H9 (cell line): Measurements from ENCODE around the gene GRIA4. TPM values are rescaled to one million over a fixed set of nuclear protein-coding genes. Genes with fewer than 3 reads are reported as not detected.

Experiments used
- DNase-seq: peaks from one replicate; pipeline ENCODE4 v3.0.0-alpha.2; 2017
- H2AFZ ChIP-seq: one replicate; pipeline ENCODE4 v1.6.1; 2013; ENCODE audit warnings: mild to moderate bottlenecking, low read length, control low read depth, moderate library complexity
- H2AK5ac ChIP-seq: 2 replicates; pipeline ENCODE4 v1.6.1; 2013; ENCODE audit warnings: low read length, control low read depth, mixed read lengths; ENCODE audit not compliant: insufficient read length
- H2BK120ac ChIP-seq: one replicate; pipeline ENCODE4 v1.6.1; 2013; ENCODE audit warnings: low read depth, mild to moderate bottlenecking, low read length, control low read depth, inconsistent platforms; ENCODE audit not compliant: poor library complexity, severe bottlenecking
- H2BK12ac ChIP-seq: 2 replicates; pipeline ENCODE4 v1.6.1; 2013; ENCODE audit warnings: low read length, control low read depth, mixed read lengths, low read depth; ENCODE audit not compliant: insufficient read length
- H2BK15ac ChIP-seq: 2 replicates; pipeline ENCODE4 v1.6.1; 2013; ENCODE audit warnings: low read depth, low read length, control low read depth
- H2BK20ac ChIP-seq: one replicate; pipeline ENCODE4 v1.6.1; 2013; ENCODE audit warnings: low read depth, mild to moderate bottlenecking, low read length, control low read depth, inconsistent platforms; ENCODE audit not compliant: poor library complexity, severe bottlenecking
- H2BK5ac ChIP-seq: 2 replicates; pipeline ENCODE4 v1.6.1; 2013; ENCODE audit warnings: low read length, control low read depth, mixed read lengths; ENCODE audit not compliant: insufficient read length
- H3K14ac ChIP-seq: 2 replicates; pipeline ENCODE4 v1.6.1; 2013; ENCODE audit warnings: low read length, control low read depth; ENCODE audit not compliant: insufficient read depth
- H3K18ac ChIP-seq: 2 replicates; pipeline ENCODE4 v1.6.1; 2013; ENCODE audit warnings: low read depth, mild to moderate bottlenecking, mixed read lengths, low read length, control low read depth; ENCODE audit not compliant: insufficient read length
- H3K23ac ChIP-seq: 2 replicates; pipeline ENCODE4 v1.6.1; 2013; ENCODE audit warnings: low read length, control low read depth, mixed read lengths, low read depth; ENCODE audit not compliant: insufficient read length
- H3K23me2 ChIP-seq: 2 replicates; pipeline ENCODE4 v1.6.1; 2013; ENCODE audit warnings: low read depth, mild to moderate bottlenecking, mixed read lengths, low read length, control low read depth; ENCODE audit not compliant: insufficient read length, poor library complexity, severe bottlenecking
- H3K27ac ChIP-seq: 2 replicates; pipeline ENCODE4 v1.5.1; 2013; ENCODE audit warnings: low read length, control low read depth, mixed read lengths, low read depth; ENCODE audit not compliant: insufficient read length
- H3K27me3 ChIP-seq: 2 replicates; pipeline ENCODE4 v1.6.1; 2013; ENCODE audit warnings: low read length, control low read depth, inconsistent platforms; ENCODE audit not compliant: insufficient read depth
- H3K4ac ChIP-seq: 2 replicates; pipeline ENCODE4 v1.6.1; 2013; ENCODE audit warnings: low read depth, mild to moderate bottlenecking, control low read depth, inconsistent platforms, low read length, moderate library complexity
- H3K4me1 ChIP-seq: 2 replicates; pipeline ENCODE4 v1.6.1; 2013; ENCODE audit warnings: low read length, control low read depth, inconsistent platforms; ENCODE audit not compliant: insufficient read depth
- H3K4me2 ChIP-seq: 2 replicates; pipeline ENCODE4 v1.6.1; 2013; ENCODE audit warnings: low read length, control low read depth, mixed read lengths; ENCODE audit not compliant: insufficient read length, insufficient read depth
- H3K56ac ChIP-seq: 2 replicates; pipeline ENCODE4 v1.6.1; 2013; ENCODE audit warnings: low read depth, mild to moderate bottlenecking, mixed read lengths, low read length, control low read depth; ENCODE audit not compliant: insufficient read length
- H3K79me1 ChIP-seq: 2 replicates; pipeline ENCODE4 v1.6.1; 2013; ENCODE audit warnings: low read depth, mild to moderate bottlenecking, moderate library complexity, low read length, control low read depth, inconsistent platforms; ENCODE audit not compliant: insufficient read depth, poor library complexity, severe bottlenecking
- H3K79me2 ChIP-seq: 2 replicates; pipeline ENCODE4 v1.6.1; 2013; ENCODE audit warnings: low read length, control low read depth, inconsistent platforms; ENCODE audit not compliant: insufficient read depth
- H3K9ac ChIP-seq: 2 replicates; pipeline ENCODE4 v1.6.1; 2013; ENCODE audit warnings: low read length, control low read depth, mixed read lengths; ENCODE audit not compliant: insufficient read length; ENCODE audit errors: extremely low read depth
- H3K9me3 ChIP-seq: one replicate; pipeline ENCODE4 v1.6.1; 2013; ENCODE audit warnings: low read depth, low read length, inconsistent platforms; ENCODE audit not compliant: control insufficient read depth
- H3T11ph ChIP-seq: one replicate; pipeline ENCODE4 v1.6.1; 2013; ENCODE audit warnings: mild to moderate bottlenecking, low read length, control low read depth, inconsistent platforms
- H4K20me1 ChIP-seq: one replicate; pipeline ENCODE4 v1.6.1; 2013; ENCODE audit not compliant: control insufficient read depth, insufficient read length, insufficient read depth
- H4K5ac ChIP-seq: 2 replicates; pipeline ENCODE4 v1.6.1; 2013; ENCODE audit warnings: low read depth, mild to moderate bottlenecking, mixed read lengths, low read length, control low read depth; ENCODE audit not compliant: insufficient read length
- H4K8ac ChIP-seq: replicated peaks from 2 replicates; pipeline ENCODE4 v1.6.1; 2013; ENCODE audit warnings: low read length, control low read depth, mixed read lengths, low read depth; ENCODE audit not compliant: insufficient read length
- H4K91ac ChIP-seq: 2 replicates; pipeline ENCODE4 v1.6.1; 2013; ENCODE audit warnings: low read depth, mild to moderate bottlenecking, moderate library complexity, mixed read lengths, low read length, control low read depth; ENCODE audit not compliant: insufficient read length
- H3K27ac Mint-ChIP-seq, 3 experiments: 2 replicates in 2 of 3; 3 replicates in 1 of 3; pipeline ENCODE4 v1.8.0; 2020 to 2021; ENCODE audit warnings: mixed read lengths in 3 of 3, mild to moderate bottlenecking in 1 of 3, moderate library complexity in 1 of 3
- H3K27me3 Mint-ChIP-seq: 2 replicates; pipeline ENCODE4 v1.8.0; 2021; ENCODE audit warnings: low read depth, mild to moderate bottlenecking, moderate library complexity, mixed read lengths
- H3K36me3 Mint-ChIP-seq, 3 experiments: 2 replicates in 2 of 3; 3 replicates in 1 of 3; pipeline ENCODE4 v1.8.0; 2020 to 2021; ENCODE audit warnings: low read depth in 3 of 3, mixed read lengths in 3 of 3; ENCODE audit not compliant: insufficient read depth in 1 of 3
- H3K4me1 Mint-ChIP-seq, 2 experiments: 2 replicates each; pipeline ENCODE4 v1.8.0; 2020; ENCODE audit warnings: mixed read lengths in 2 of 2
- H3K4me3 Mint-ChIP-seq, 2 experiments: 2 replicates in 1 of 2; 3 replicates in 1 of 2; pipeline ENCODE4 v1.8.0; 2020 to 2021; ENCODE audit warnings: mild to moderate bottlenecking in 2 of 2, mixed read lengths in 2 of 2, moderate library complexity in 1 of 2
- H3K9me3 Mint-ChIP-seq, 2 experiments: 2 replicates in 1 of 2; 3 replicates in 1 of 2; pipeline ENCODE4 v1.8.0; 2020; ENCODE audit warnings: mild to moderate bottlenecking in 2 of 2, mixed read lengths in 2 of 2, moderate library complexity in 1 of 2
- CTCF ChIP-seq: fragments of 200-600 bp; sonication (generic); conservative IDR thresholded peaks from 3 replicates; pipeline ENCODE4 v1.8.0; 2021; ENCODE audit warnings: antibody characterized with exemption, mild to moderate bottlenecking
- WGBS: extraction: QIAGEN DNeasy Blood & Tissue Kit; methylation state at CpG from one replicate; pipeline ENCODE4 v1.1.7; 2013; ENCODE audit warnings: missing lambda C conversion rate, low lambda C conversion rate, mixed read lengths; ENCODE audit not compliant: insufficient read length; ENCODE audit errors: extremely low coverage; 5-methylcytosine and 5-hydroxymethylcytosine counted together
- total RNA-seq: library from RNA; stranded (reverse); gene quantifications from 2 replicates; pipeline ENCODE4 v1.2.1, GENCODE V29; 2021

The GRIA4 gene
- total RNA-seq, 1 experiment from 2014 or later, result 0.83 TPM

GRCh38 chr11:105834461-105834860, 224.6 kb downstream of the GRIA4 start:
- no peak overlapping the region for H4K5ac ChIP-seq
- H2BK12ac ChIP-seq, result no peak overlapping the region
- H2AK5ac ChIP-seq, result no peak overlapping the region
- H2BK15ac ChIP-seq, result no peak overlapping the region
- Mint-ChIP-seq H3K36me3 (no peaks in the 10 kb centered on the region), H3K27ac (no peak overlapping the region; a peak in 1 of 7 replicates), H3K4me3 (no peak overlapping the region), H3K9me3 (no peaks in the 10 kb centered on the region; a peak in 1 of 5 replicates), H3K27me3 (no peaks in the 10 kb centered on the region), H3K4me1 (no peaks in the 10 kb centered on the region)
- no peak overlapping the region for H3K4me2 ChIP-seq
- no peak overlapping the region for H3K56ac ChIP-seq
- no peak overlapping the region for H3K14ac ChIP-seq
- no peak overlapping the region for H2AFZ ChIP-seq
- no peak overlapping the region for H3T11ph ChIP-seq
- H3K9me3 ChIP-seq, result no peaks in the 10 kb centered on the region
- H4K8ac ChIP-seq, result no peak overlapping the region
- no peak overlapping the region for H3K23ac ChIP-seq
- no peaks in the 10 kb centered on the region for H3K79me1 ChIP-seq
- H4K20me1 ChIP-seq, result no peaks in the 10 kb centered on the region
- H2BK20ac ChIP-seq, result no peak overlapping the region
- no peak for DNase-seq
- TF ChIP-seq CTCF, result no peak
- H3K4me1 ChIP-seq, result peaks cover 2% of the 10 kb centered on the region; the same call in 1 of the 2 replicates
- no peak overlapping the region for H2BK5ac ChIP-seq
- WGBS, result no CpG with 5 or more reads among the region's 1 CpG
- H4K91ac ChIP-seq, result no peak overlapping the region
- no peak overlapping the region for H3K18ac ChIP-seq
- H3K79me2 ChIP-seq, result no peaks in the 10 kb centered on the region
- no peaks in the 10 kb centered on the region for H3K23me2 ChIP-seq
- H3K27me3 ChIP-seq, result no peaks in the 10 kb centered on the region
- H3K27ac ChIP-seq, result no peak overlapping the region
- no peak overlapping the region for H3K4ac ChIP-seq
- no peak overlapping the region for H3K9ac ChIP-seq
- no peak overlapping the region for H2BK120ac ChIP-seq
